C4-2B (cell line): ENCODE measurements around the gene LRCH1.

Source experiments
- ZFX ChIP-seq: fragments of 450-650 bp; IDR thresholded peaks from 2 replicates; pipeline ENCODE4 v1.6.1; 2017
- TF ChIP-seq, protein P1 (sequence below): fragments of 450-650 bp; conservative IDR thresholded peaks from 2 replicates; pipeline ENCODE4 v1.5.1; 2017; ENCODE audit warnings: mild to moderate bottlenecking

DNA sequence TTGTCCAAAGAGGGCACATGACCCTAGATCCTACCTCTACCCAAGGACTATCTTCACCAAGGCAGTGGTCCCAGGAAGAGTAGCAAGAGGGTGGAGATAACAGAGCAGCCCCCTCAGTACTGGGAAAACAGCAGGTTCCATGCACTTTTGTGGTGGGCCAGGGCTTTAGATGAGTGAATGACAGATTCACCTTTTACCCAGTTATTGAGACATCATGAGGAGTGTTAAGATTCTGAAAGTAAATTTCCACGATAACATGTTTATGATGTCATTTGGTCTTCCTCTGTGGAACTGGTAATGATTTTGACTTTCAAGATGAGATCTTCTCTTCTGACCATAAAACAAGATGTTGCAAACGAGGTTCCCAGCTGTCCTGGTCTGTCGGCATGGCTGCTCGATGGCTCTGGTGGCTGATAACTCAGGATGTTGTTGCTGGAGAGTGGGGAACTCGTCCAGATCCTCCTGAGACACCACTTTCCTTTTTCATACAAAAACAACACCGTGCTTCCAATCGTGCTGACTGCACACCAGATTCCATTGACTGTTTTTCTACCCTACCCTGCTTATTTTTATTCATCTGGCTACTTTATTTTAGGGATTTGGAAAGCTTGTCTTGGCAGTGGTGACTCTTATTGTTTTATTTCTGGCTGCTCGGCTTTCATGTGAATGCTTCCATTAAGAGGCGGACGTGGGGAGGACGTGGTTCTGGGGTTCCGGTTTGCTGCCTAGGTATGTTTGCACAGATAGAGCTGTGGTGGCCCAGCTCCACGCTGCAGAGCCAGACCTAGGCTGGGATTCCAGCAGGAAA lies 88.5 kb downstream of the LRCH1 start:
- TF ChIP-seq, protein P1, sequence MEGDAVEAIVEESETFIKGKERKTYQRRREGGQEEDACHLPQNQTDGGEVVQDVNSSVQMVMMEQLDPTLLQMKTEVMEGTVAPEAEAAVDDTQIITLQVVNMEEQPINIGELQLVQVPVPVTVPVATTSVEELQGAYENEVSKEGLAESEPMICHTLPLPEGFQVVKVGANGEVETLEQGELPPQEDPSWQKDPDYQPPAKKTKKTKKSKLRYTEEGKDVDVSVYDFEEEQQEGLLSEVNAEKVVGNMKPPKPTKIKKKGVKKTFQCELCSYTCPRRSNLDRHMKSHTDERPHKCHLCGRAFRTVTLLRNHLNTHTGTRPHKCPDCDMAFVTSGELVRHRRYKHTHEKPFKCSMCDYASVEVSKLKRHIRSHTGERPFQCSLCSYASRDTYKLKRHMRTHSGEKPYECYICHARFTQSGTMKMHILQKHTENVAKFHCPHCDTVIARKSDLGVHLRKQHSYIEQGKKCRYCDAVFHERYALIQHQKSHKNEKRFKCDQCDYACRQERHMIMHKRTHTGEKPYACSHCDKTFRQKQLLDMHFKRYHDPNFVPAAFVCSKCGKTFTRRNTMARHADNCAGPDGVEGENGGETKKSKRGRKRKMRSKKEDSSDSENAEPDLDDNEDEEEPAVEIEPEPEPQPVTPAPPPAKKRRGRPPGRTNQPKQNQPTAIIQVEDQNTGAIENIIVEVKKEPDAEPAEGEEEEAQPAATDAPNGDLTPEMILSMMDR: no peak
- no peak for TF ChIP-seq ZFX
